SK-N-SH treated with all-trans-retinoic acid at 6 μM for 48 hours (cell line): ENCODE measurements around the gene RNF157.

Experiments used
- ATAC-seq: fragments of 200-7000 bp; cut with Tn5 transposase; 3 replicates; pipeline ENCODE4 v1.9.1; 2020; ENCODE audit warnings: mild to moderate bottlenecking, moderate library complexity
- ARNTL ChIP-seq: fragments of 450-650 bp; formaldehyde crosslinking; IDR thresholded peaks from 2 replicates; pipeline ENCODE4 v1.5.0; 2020; ENCODE audit warnings: low read depth, mild to moderate bottlenecking, moderate library complexity, borderline replicate concordance
- BACH2 ChIP-seq: fragments of 250-450 bp; sonication (Bioruptor Pico); IDR thresholded peaks from 2 replicates; pipeline ENCODE4 v1.9.0; 2021; ENCODE audit warnings: mild to moderate bottlenecking, borderline replicate concordance
- CSDC2 ChIP-seq: fragments of 250-450 bp; sonication (Bioruptor Pico); IDR thresholded peaks from 2 replicates; pipeline ENCODE4 v1.5.0; 2020; ENCODE audit warnings: mild to moderate bottlenecking, moderate library complexity
- ESRRG ChIP-seq: fragments of 250-450 bp; sonication (Bioruptor Pico); IDR thresholded peaks from 2 replicates; pipeline ENCODE4 v1.6.1; 2021; ENCODE audit warnings: mild to moderate bottlenecking
- ISL1 ChIP-seq: fragments of 250-450 bp; sonication (Bioruptor Pico); IDR thresholded peaks from 2 replicates; pipeline ENCODE4 v2.1.2; 2022; ENCODE audit warnings: mild to moderate bottlenecking, moderate library complexity
- OSR1 ChIP-seq: fragments of 250-450 bp; sonication (Bioruptor Pico); IDR thresholded peaks from 2 replicates; pipeline ENCODE4 v1.8.0; 2022; ENCODE audit warnings: moderate library complexity, mild to moderate bottlenecking, inconsistent platforms
- PPARA ChIP-seq: fragments of 250-450 bp; sonication (Bioruptor Pico); IDR thresholded peaks from 2 replicates; pipeline ENCODE4 v1.5.0; 2020; ENCODE audit warnings: mild to moderate bottlenecking, borderline replicate concordance
- RARB ChIP-seq: fragments of 250-450 bp; sonication (Bioruptor Pico); IDR thresholded peaks from 2 replicates; pipeline ENCODE4 v1.8.0; 2021; ENCODE audit warnings: mild to moderate bottlenecking, moderate library complexity
- SNAI2 ChIP-seq: fragments of 250-450 bp; sonication (Bioruptor Pico); IDR thresholded peaks from 2 replicates; pipeline ENCODE4 v1.5.0; 2020; ENCODE audit warnings: mild to moderate bottlenecking, moderate library complexity
- TCF4 ChIP-seq: fragments of 250-450 bp; sonication (Bioruptor Pico); IDR thresholded peaks from 2 replicates; pipeline ENCODE4 v1.8.0; 2021; ENCODE audit warnings: mild to moderate bottlenecking, moderate library complexity, borderline replicate concordance
- TOX ChIP-seq: fragments of 250-450 bp; sonication (Bioruptor Pico); IDR thresholded peaks from 2 replicates; pipeline ENCODE4 v1.8.0; 2021; ENCODE audit warnings: mild to moderate bottlenecking, moderate library complexity, borderline replicate concordance
- TSHZ2 ChIP-seq: fragments of 250-450 bp; sonication (Bioruptor Pico); IDR thresholded peaks from 2 replicates; pipeline ENCODE4 v1.5.0; 2020; ENCODE audit warnings: mild to moderate bottlenecking, moderate library complexity
- ZC3H10 ChIP-seq: fragments of 250-450 bp; sonication (Bioruptor Pico); IDR thresholded peaks from 2 replicates; pipeline ENCODE4 v1.5.1; 2021; ENCODE audit warnings: mild to moderate bottlenecking, moderate library complexity
- ZFP3 ChIP-seq: fragments of 250-450 bp; sonication (Bioruptor Pico); IDR thresholded peaks from 2 replicates; pipeline ENCODE4 v1.5.0; 2020; ENCODE audit warnings: mild to moderate bottlenecking, moderate library complexity
- ZNF565 ChIP-seq: fragments of 450-650 bp; formaldehyde crosslinking; conservative IDR thresholded peaks from 2 replicates; pipeline ENCODE4 v1.5.0; 2020; ENCODE audit warnings: low read depth, mild to moderate bottlenecking, moderate library complexity
- ZNF70 ChIP-seq: fragments of 450-650 bp; formaldehyde crosslinking; IDR thresholded peaks from 2 replicates; pipeline ENCODE4 v1.5.0; 2020; ENCODE audit warnings: mild to moderate bottlenecking, moderate library complexity
- ZNF8 ChIP-seq: fragments of 450-650 bp; formaldehyde crosslinking; IDR thresholded peaks from 2 replicates; pipeline ENCODE4 v1.5.0; 2020; ENCODE audit warnings: mild to moderate bottlenecking, moderate library complexity
- TF ChIP-seq, protein P1 (sequence below): fragments of 250-450 bp; sonication (Bioruptor Pico); IDR thresholded peaks from 2 replicates; pipeline ENCODE4 v1.8.0; 2020; ENCODE audit warnings: mild to moderate bottlenecking, moderate library complexity, borderline replicate concordance
- TF ChIP-seq, protein P2 (sequence below): fragments of 250-450 bp; sonication (Bioruptor Pico); IDR thresholded peaks from 2 replicates; pipeline ENCODE4 v1.8.0; 2021; ENCODE audit warnings: low read depth, mild to moderate bottlenecking, moderate library complexity, borderline replicate concordance
- TF ChIP-seq, protein P3 (sequence below): fragments of 250-450 bp; sonication (Bioruptor Pico); IDR thresholded peaks from 2 replicates; pipeline ENCODE4 v1.5.1; 2020; ENCODE audit warnings: low read depth, mild to moderate bottlenecking, moderate library complexity
- TF ChIP-seq, protein P4 (sequence below): fragments of 250-450 bp; sonication (Bioruptor Pico); IDR thresholded peaks from 2 replicates; pipeline ENCODE4 v1.5.1; 2021; ENCODE audit warnings: mild to moderate bottlenecking, moderate library complexity

The RNF157 gene

DNA sequence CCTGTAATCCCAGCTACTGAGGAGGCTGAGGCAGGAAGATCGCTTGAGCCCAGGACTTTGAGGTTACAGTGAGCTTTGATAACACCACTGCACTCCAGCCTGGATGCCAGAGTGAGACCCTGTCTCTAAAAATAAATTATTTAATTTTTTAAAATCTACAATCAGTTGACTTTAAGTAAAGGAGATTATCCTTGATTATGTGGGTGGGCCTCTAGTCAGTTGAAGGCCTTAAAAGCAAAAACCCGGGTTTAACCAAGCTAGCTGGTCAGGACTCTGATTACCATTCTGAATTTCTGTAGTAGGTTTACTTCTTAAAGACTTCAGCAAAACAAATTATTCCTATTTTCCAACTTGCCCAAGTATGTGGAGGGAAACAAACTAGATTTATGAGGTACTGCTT lies 4.4 kb downstream of the RNF157 start:
- no peak for ATAC-seq
- no peak for TF ChIP-seq ZNF8 (CRISPR knock-in tag)
- TF ChIP-seq OSR1 (CRISPR knock-in tag) = no peak
- TF ChIP-seq, protein P1, sequence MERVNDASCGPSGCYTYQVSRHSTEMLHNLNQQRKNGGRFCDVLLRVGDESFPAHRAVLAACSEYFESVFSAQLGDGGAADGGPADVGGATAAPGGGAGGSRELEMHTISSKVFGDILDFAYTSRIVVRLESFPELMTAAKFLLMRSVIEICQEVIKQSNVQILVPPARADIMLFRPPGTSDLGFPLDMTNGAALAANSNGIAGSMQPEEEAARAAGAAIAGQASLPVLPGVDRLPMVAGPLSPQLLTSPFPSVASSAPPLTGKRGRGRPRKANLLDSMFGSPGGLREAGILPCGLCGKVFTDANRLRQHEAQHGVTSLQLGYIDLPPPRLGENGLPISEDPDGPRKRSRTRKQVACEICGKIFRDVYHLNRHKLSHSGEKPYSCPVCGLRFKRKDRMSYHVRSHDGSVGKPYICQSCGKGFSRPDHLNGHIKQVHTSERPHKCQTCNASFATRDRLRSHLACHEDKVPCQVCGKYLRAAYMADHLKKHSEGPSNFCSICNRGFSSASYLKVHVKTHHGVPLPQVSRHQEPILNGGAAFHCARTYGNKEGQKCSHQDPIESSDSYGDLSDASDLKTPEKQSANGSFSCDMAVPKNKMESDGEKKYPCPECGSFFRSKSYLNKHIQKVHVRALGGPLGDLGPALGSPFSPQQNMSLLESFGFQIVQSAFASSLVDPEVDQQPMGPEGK (CRISPR knock-in tag) = no peak
- TF ChIP-seq TSHZ2 (CRISPR knock-in tag) = no peak
- TF ChIP-seq ISL1 (CRISPR knock-in tag) = no peak
- no peak for TF ChIP-seq ZFP3 (CRISPR knock-in tag)
- no peak for TF ChIP-seq TCF4 (CRISPR knock-in tag)
- no peak for TF ChIP-seq PPARA (CRISPR knock-in tag)
- no peak for TF ChIP-seq ZNF70 (CRISPR knock-in tag)
- no peak for TF ChIP-seq SNAI2 (CRISPR knock-in tag)
- TF ChIP-seq, protein P2, sequence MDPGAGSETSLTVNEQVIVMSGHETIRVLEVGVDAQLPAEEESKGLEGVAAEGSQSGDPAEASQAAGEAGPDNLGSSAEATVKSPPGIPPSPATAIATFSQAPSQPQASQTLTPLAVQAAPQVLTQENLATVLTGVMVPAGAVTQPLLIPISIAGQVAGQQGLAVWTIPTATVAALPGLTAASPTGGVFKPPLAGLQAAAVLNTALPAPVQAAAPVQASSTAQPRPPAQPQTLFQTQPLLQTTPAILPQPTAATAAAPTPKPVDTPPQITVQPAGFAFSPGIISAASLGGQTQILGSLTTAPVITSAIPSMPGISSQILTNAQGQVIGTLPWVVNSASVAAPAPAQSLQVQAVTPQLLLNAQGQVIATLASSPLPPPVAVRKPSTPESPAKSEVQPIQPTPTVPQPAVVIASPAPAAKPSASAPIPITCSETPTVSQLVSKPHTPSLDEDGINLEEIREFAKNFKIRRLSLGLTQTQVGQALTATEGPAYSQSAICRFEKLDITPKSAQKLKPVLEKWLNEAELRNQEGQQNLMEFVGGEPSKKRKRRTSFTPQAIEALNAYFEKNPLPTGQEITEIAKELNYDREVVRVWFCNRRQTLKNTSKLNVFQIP (CRISPR knock-in tag) = no peak
- no peak for TF ChIP-seq ESRRG (CRISPR knock-in tag)
- TF ChIP-seq, all 23 proteins: peak for 0

GRCh38 chr17:76234354-76234679 lies 6.0 kb downstream of the RNF157 start:
- TF ChIP-seq CSDC2 (CRISPR knock-in tag) = no peak
- no peak for TF ChIP-seq BACH2
- TF ChIP-seq, protein P1 (CRISPR knock-in tag) = no peak
- no peak for TF ChIP-seq RARB
- no peak for TF ChIP-seq ZFP3 (CRISPR knock-in tag)
- no peak for TF ChIP-seq ZNF70 (CRISPR knock-in tag)
- no peak for TF ChIP-seq TCF4 (CRISPR knock-in tag)
- no peak for TF ChIP-seq ZNF8 (CRISPR knock-in tag)
- TF ChIP-seq ISL1 (CRISPR knock-in tag) = no peak
- no peak for TF ChIP-seq ESRRG (CRISPR knock-in tag)
- no peak for TF ChIP-seq OSR1 (CRISPR knock-in tag)
- no peak for TF ChIP-seq TOX (CRISPR knock-in tag)
- TF ChIP-seq ZNF565 (CRISPR knock-in tag) = no peak
- TF ChIP-seq, protein P2 (CRISPR knock-in tag) = no peak
- TF ChIP-seq, protein P3, sequence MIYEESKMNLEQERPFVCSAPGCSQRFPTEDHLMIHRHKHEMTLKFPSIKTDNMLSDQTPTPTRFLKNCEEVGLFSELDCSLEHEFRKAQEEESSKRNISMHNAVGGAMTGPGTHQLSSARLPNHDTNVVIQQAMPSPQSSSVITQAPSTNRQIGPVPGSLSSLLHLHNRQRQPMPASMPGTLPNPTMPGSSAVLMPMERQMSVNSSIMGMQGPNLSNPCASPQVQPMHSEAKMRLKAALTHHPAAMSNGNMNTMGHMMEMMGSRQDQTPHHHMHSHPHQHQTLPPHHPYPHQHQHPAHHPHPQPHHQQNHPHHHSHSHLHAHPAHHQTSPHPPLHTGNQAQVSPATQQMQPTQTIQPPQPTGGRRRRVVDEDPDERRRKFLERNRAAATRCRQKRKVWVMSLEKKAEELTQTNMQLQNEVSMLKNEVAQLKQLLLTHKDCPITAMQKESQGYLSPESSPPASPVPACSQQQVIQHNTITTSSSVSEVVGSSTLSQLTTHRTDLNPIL (CRISPR knock-in tag) = no peak
- TF ChIP-seq ZC3H10 = no peak
- TF ChIP-seq TSHZ2 (CRISPR knock-in tag) = no peak
- TF ChIP-seq, protein P4, sequence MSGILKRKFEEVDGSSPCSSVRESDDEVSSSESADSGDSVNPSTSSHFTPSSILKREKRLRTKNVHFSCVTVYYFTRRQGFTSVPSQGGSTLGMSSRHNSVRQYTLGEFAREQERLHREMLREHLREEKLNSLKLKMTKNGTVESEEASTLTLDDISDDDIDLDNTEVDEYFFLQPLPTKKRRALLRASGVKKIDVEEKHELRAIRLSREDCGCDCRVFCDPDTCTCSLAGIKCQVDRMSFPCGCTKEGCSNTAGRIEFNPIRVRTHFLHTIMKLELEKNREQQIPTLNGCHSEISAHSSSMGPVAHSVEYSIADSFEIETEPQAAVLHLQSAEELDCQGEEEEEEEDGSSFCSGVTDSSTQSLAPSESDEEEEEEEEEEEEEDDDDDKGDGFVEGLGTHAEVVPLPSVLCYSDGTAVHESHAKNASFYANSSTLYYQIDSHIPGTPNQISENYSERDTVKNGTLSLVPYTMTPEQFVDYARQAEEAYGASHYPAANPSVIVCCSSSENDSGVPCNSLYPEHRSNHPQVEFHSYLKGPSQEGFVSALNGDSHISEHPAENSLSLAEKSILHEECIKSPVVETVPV (CRISPR knock-in tag) = no peak
- no peak for TF ChIP-seq PPARA (CRISPR knock-in tag)
- no peak for TF ChIP-seq ARNTL (CRISPR knock-in tag)
- no peak for ATAC-seq
